Coronary artery (tissue), 2 donors: ENCODE results near the gene FAM50A.

ENCODE experiments used
- DNase-seq: peaks from one replicate; pipeline ENCODE4 v3.0.0-alpha.2; 2017; ENCODE audit warnings: low spot score
- H3K27ac ChIP-seq, 2 donors: fragments of 200-600 bp; sonication (generic); one replicate each; pipeline ENCODE4 v1.5.1; 2016 to 2019
- H3K4me3 ChIP-seq: fragments of 200-600 bp; sonication (generic); 2 replicates; pipeline ENCODE4 v1.5.1; 2016; ENCODE audit warnings: mild to moderate bottlenecking, moderate library complexity
- TF ChIP-seq, protein P1 (sequence below): fragments of 200-600 bp; sonication (generic); IDR thresholded peaks from one replicate; pipeline ENCODE4 v1.5.1; 2019; ENCODE audit warnings: antibody characterized with exemption

FAM50A gene

DNA sequence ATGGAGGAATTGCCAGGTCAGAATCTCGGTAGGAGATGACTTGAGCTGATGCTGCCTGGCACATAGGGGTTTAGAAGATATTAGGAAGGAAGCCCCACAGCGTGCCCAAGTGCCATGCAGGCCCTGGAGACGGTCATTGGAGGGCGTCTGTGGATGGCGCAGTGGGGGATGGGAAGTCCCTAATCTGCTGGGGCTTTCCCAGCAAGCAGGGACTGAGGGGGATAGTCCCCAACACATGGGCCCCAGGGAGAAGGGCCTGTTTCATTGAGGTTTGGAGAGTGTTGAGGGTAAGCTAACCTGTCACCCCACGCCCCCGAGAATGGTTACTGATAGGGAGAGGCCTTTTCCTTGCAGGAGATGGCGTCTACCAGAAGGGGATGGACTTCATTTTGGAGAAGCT is 24.8 kb upstream of the FAM50A start:
- Histone ChIP-seq H3K4me3 (no peak overlapping the region), H3K27ac (no peak overlapping the region)
- TF ChIP-seq, protein P1, sequence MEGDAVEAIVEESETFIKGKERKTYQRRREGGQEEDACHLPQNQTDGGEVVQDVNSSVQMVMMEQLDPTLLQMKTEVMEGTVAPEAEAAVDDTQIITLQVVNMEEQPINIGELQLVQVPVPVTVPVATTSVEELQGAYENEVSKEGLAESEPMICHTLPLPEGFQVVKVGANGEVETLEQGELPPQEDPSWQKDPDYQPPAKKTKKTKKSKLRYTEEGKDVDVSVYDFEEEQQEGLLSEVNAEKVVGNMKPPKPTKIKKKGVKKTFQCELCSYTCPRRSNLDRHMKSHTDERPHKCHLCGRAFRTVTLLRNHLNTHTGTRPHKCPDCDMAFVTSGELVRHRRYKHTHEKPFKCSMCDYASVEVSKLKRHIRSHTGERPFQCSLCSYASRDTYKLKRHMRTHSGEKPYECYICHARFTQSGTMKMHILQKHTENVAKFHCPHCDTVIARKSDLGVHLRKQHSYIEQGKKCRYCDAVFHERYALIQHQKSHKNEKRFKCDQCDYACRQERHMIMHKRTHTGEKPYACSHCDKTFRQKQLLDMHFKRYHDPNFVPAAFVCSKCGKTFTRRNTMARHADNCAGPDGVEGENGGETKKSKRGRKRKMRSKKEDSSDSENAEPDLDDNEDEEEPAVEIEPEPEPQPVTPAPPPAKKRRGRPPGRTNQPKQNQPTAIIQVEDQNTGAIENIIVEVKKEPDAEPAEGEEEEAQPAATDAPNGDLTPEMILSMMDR: no peak

DNA sequence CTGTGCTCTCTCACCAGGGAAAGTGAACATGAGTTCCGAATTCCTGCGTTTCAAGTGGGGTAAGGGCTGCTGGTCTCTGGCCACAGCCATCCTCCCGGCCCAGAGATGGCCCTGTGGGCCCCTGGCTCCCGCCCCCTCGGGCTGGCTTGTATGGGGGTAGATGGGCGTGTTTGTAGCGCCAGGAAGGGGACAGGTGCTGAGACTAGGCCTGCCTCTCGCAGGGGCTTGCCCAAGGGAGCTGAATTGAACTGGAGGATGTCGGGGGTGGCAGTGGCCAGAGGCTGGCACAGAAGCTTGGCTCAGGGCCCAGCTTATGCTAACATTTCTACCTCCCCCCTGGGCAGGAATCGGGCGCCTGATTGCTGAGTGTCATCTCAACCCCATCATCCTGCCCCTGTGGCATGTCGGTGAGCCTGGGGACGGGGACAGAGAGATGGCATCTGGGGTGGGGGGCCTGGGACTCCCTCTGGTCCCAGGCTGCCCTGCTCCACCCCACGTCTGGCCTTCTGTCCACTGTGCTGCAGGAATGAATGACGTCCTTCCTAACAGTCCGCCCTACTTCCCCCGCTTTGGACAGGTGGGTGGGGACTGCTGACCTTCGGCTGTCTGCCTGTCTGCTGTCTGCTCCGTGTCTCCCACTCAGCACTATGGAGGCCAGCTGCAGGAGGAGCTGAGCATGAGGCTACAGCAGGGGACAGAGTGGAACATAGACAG is 24.1 kb upstream of the FAM50A start:
- TF ChIP-seq, protein P1: no peak
- peak overlapping the region in 1 of 2 donors; percentile 48 for H3K27ac ChIP-seq
- H3K4me3 ChIP-seq: no peak overlapping the region
- DNase-seq: no peak

More for the DNA sequence above, 24.8 kb upstream of the FAM50A start:
- DNase-seq: no peak

DNA sequence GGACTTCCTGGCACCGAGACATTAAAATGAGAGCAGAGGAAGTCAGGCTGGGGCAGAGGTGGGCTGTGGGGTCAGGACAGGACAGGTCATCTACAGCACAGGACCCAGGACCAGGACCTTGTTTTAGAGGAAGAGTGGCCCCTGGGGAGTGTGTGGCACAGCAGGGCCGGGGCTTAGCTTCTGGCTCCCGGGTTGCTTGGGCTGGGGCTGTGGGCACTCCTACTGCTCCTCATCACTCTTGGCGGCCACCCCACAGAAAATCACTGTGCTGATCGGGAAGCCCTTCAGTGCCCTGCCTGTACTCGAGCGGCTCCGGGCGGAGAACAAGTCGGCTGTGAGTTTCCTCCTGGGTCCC is 23.6 kb upstream of the FAM50A start:
- no peak for DNase-seq
- TF ChIP-seq, protein P1: no peak
- Histone ChIP-seq H3K4me3 (no peak overlapping the region), H3K27ac (no peak overlapping the region)

DNA sequence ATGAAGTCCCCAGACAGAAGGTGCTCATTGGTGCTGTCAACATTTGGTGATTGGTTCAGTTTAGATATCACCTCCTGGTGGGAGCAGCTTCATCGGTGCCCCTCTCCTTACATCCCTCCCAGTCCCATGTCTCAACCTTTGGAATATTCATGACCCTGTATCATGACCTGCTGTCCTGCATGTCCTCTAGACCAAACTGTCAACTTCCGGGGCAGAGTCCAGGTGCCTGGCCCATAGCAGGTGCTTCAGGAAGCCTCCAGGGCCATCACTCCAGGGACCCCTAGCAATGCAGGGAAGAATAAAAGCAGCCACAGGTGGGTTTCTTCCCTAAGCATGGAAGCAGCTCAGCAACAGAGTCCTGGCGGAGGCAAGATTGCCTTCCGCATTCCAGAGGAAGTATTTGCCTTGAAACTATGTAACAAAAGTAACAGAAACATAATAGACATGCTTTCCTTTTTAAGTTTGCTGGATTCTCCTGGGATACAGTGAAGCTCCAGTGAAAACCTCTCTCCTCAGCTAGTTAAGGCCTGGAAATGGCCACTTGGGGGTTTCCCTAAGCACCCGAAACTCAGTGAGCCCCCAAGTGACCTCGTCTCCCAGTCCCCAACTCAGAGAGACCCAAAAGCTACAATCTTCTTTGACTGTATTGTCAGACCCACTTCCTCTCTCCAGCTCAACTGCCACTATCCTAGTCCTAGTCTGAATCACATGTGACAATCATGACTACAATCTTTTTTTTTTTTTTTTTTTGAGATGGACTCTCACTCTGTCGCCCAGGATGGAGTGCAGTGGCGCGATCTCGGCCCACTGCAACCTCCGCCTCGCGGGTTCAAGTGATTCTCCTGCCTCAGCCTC is 16.8 kb upstream of the FAM50A start:
- H3K4me3 ChIP-seq: no peak overlapping the region

DNA sequence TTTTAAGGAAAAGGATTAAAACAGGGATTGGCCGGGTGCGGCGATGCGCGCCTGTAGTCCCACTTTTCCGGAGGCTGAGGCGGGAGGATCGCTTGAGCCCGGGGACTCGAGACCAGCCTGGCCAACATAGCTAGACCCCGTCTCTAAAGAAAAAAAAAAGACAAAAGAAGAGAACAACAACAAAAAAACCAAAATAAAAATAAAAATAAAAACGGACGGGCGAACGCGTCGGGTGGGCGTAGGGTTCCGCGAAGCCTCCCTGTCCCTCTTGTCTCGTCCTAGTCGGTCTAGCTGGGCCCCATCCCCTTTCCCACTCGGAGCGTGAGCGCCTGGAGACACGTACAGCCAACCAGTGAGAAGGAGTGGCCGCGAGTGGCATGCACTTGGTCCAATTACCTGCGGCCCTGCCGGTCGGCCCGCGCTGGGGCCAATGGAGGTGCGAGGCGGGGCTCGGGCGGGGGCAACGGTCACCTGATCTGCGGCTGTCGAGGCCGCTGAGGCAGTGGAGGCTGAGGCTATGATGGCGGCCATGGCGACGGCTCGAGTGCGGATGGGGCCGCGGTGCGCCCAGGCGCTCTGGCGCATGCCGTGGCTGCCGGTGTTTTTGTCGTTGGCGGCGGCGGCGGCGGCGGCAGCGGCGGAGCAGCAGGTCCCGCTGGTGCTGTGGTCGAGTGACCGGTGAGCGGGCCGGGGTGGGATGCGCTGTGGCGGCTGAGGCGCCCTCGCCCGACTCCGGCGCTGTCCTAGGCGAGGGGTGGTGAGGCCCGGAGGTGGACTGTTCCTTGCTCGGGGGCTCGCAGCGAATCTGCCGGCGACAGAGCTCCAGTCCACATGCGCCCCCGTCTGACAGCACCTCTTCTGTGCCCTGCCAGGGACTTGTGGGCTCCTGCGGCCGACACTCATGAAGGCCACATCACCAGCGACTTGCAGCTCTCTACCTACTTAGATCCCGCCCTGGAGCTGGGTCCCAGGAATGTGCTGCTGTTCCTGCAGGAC is 15.5 kb upstream of the FAM50A start, which contains the start of gene ATP6AP1:
ATP6AP1 (plus strand) TSS at position 502 of the 996 bp plus-strand sequence; CDS start at position 518, 16 bp downstream.
- Histone ChIP-seq H3K4me3 (peak within 1 kb of the TSS; percentile 91), H3K27ac (peak within 1 kb of the TSS; percentile 43 to 94)
- TF ChIP-seq, protein P1: no peak
- peak; percentile 93 for DNase-seq

More for the DNA sequence above, 16.8 kb upstream of the FAM50A start:
- peak overlapping the region in 1 of 2 donors; percentile 15 for H3K27ac ChIP-seq
- TF ChIP-seq, protein P1: no peak
- DNase-seq: no peak

DNA sequence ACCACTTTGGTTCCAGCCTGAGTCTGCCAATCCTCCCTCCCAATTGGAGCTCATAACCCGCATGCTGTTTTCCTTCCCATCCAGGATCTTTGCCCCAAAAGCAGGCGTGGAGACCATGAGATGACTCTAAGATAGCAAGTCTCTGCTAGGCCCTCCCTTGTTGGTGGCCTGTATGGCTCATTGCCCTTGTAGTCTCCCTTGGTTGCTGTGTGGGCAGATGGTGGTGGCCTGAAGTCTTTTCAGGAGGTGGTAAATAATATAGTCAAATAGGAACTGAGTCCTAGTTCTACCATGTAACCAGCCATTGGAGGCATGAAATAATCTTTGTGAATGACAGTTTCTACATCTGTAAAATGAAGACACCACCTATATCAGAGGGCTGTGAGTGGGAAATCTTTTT is 14.2 kb upstream of the FAM50A start:
- DNase-seq: no peak
- TF ChIP-seq, protein P1: no peak
- Histone ChIP-seq H3K27ac (peak overlapping the region in 1 of 2 donors; percentile 94), H3K4me3 (peak overlapping the region; percentile 91)
